Measurements from ENCODE around the gene EPHA8.

Gene EPHA8

DNA sequence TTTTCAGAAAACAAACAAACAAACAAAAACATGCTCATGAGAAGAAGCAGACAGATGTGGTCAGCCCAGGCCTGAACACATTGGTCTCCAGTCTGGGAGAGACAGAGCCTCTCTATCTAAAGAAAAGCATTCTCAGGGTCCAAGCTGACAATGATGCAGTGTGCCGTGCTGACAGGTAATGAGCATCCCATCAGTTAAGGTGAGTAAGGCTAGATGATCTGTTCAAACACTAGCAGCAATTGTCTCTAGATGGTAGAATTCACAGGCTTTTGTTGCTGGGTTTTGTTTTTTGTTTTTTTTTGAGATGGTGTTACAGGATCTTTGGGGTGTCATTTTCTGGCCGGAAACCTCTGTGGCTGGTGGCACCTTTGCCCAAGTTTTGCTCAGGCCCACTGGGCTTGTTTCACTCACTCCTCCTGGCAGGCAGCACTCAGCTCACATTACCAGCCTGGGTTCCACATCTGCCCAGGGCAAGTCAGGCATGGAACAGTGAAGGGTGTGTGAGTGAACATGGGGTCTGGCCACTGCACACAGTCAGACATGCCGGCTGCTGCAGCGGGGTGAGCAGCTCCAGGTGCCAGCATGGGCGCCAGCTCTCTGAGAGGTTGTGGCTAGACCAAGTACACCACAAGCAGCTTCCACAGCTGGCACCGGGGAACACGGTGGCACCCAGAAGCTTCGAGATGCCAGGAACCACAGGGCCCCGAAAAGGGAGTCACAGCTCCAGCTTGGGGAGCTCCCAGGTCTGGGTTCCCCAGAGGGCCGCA, 70.6 kb downstream of the EPHA8 start:
- CTCF ChIA-PET = interaction anchor here (1.1 kb wide), 1 partner anchor 217 kb away, joined by 4 read pairs; no protein-coding TSS in a partner anchor

DNA sequence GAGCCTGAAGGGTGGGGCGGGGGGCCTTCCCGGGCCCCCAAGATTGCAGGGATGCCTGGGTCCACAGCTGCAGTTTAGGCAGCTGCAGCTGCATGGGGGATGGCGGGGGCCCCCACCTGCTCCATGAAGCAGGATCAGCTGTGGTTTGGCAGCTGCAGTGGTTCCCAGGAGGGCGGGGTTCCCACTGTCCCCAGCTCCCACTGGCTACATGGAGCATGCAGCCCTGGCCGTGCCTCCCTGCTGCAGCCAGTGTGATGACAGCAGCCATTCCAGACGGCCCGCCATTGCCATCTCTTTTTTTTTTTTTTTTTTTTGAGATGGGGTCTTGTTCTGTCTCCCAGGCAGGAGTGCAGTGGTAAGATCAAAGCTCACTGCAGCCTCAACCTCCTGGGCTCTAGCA, 72.1 kb downstream of the EPHA8 start:
- DNase-seq (ENCODE audit: extremely low spot score) = no peak
- TF ChIP-seq HDGF (IDR thresholded peaks at IDR 0.05; ENCODE audit: borderline replicate concordance) (no peak), BHLHE40 (IDR thresholded peaks at IDR 0.05; ENCODE audit: borderline replicate concordance) (no peak), TARDBP (IDR thresholded peaks at IDR 0.05) (no peak), SP1 (IDR thresholded peaks at IDR 0.05) (no peak), FOXM1 (IDR thresholded peaks at IDR 0.05; ENCODE audit: borderline replicate concordance) (no peak), FOXA1 (IDR thresholded peaks at IDR 0.05) (no peak), CTBP1 (IDR thresholded peaks at IDR 0.05; ENCODE audit: borderline replicate concordance) (no peak)
- ChIA-PET POLR2A (no interaction called here), CTCF (interaction anchor here (0.6 kb wide), 1 partner anchor 1340 kb away, joined by 4 read pairs; no protein-coding TSS in a partner anchor)

More for the DNA sequence above, 70.6 kb downstream of the EPHA8 start:
- POLR2A ChIA-PET = no interaction called here
- no peak for TF ChIP-seq TARDBP (IDR thresholded peaks at IDR 0.05)
- no peak for TF ChIP-seq SP1 (IDR thresholded peaks at IDR 0.05)
- no peak for TF ChIP-seq FOXA1 (IDR thresholded peaks at IDR 0.05)
- TF ChIP-seq ZNF384 (IDR thresholded peaks at IDR 0.05) = no peak
- TF ChIP-seq LEF1 (IDR thresholded peaks at IDR 0.05; ENCODE audit: borderline replicate concordance) = no peak
- TF ChIP-seq L3MBTL2 (conservative IDR thresholded peaks at IDR 0.05) = no peak
- TF ChIP-seq HDGF (IDR thresholded peaks at IDR 0.05; ENCODE audit: borderline replicate concordance) = no peak
- no peak for TF ChIP-seq ARNT (IDR thresholded peaks at IDR 0.05)
- TF ChIP-seq NFRKB (IDR thresholded peaks at IDR 0.05) = no peak
- no peak for DNase-seq (ENCODE audit: extremely low spot score)

DNA sequence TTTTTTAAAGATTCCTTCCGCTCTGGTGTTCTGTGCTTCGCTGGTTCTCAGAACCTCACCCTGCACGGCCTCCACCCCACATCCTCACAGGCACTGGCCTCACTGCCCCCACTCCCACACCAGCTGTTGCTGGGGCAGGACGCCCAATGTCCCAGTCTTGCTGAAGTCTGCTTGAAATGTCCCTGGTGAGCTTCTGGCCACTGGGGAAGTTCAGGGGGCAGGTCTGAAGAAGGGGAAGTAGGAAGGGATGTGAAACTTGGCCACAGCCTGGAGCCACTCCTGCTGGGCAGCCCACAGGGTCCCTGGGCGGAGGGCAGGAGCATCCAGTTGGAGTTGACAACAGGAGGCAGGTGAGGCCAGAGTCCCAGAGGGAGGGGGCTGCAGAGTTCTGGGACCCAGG, 73.1 kb downstream of the EPHA8 start, which contains the start of gene C1QA:
Gene C1QA (plus strand): TSS at position 276 of the 400 bp plus-strand sequence. CDS start 989 bp downstream, outside the sequence.
- ChIA-PET CTCF (interaction anchor here (1.7 kb wide), 1 partner anchor 220 kb away, joined by 4 read pairs; no protein-coding TSS in a partner anchor), POLR2A (no interaction called here)
- TF ChIP-seq ARNT (IDR thresholded peaks at IDR 0.05) (no peak), SP1 (IDR thresholded peaks at IDR 0.05) (no peak), FOXM1 (IDR thresholded peaks at IDR 0.05; ENCODE audit: borderline replicate concordance) (no peak), FOXK2 (IDR thresholded peaks at IDR 0.05) (no peak), HDGF (IDR thresholded peaks at IDR 0.05; ENCODE audit: borderline replicate concordance) (no peak), ZNF384 (IDR thresholded peaks at IDR 0.05) (no peak), CTBP1 (IDR thresholded peaks at IDR 0.05; ENCODE audit: borderline replicate concordance) (no peak), LEF1 (IDR thresholded peaks at IDR 0.05; ENCODE audit: borderline replicate concordance) (no peak), SUZ12 (IDR thresholded peaks at IDR 0.05) (no peak), L3MBTL2 (conservative IDR thresholded peaks at IDR 0.05) (no peak), NFRKB (IDR thresholded peaks at IDR 0.05) (no peak), FOXA1 (IDR thresholded peaks at IDR 0.05) (no peak), ELF4 (IDR thresholded peaks at IDR 0.05) (no peak), BHLHE40 (IDR thresholded peaks at IDR 0.05; ENCODE audit: borderline replicate concordance) (no peak)
- TF ChIP-seq, protein P1, sequence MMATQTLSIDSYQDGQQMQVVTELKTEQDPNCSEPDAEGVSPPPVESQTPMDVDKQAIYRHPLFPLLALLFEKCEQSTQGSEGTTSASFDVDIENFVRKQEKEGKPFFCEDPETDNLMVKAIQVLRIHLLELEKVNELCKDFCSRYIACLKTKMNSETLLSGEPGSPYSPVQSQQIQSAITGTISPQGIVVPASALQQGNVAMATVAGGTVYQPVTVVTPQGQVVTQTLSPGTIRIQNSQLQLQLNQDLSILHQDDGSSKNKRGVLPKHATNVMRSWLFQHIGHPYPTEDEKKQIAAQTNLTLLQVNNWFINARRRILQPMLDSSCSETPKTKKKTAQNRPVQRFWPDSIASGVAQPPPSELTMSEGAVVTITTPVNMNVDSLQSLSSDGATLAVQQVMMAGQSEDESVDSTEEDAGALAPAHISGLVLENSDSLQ (IDR thresholded peaks at IDR 0.05) = no peak
- DNase-seq (ENCODE audit: extremely low spot score) = no peak

DNA sequence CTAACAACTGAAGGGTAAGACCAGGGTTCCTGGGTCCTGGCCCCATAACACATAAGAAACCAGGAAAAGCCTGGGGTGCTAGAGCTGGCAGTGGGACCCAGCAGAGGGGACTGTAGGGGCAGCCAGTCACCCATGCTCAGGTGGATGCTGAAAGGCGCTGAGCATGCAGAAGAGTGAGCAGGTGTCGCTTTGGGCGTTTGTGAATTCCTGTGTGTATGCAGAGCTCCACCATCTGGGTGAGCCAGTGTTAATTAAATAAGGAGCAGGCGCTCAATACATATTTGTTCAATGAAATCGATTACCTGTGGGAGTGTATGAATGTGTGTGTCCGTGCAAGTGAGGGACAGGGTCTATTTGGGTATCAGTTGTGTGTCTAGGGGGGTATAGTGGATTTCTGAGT, 73.6 kb downstream of the EPHA8 start:
- DNase-seq (ENCODE audit: extremely low spot score) = no peak
- ChIA-PET POLR2A (no interaction called here), CTCF (interaction anchor here (1.7 kb wide), 1 partner anchor 221 kb away, joined by 4 read pairs; no protein-coding TSS in a partner anchor)
- TF ChIP-seq CTBP1 (IDR thresholded peaks at IDR 0.05; ENCODE audit: borderline replicate concordance) = no peak
- no peak for TF ChIP-seq FOXK2 (IDR thresholded peaks at IDR 0.05)
- TF ChIP-seq SUZ12 (IDR thresholded peaks at IDR 0.05) = no peak
- no peak for TF ChIP-seq BHLHE40 (IDR thresholded peaks at IDR 0.05; ENCODE audit: borderline replicate concordance)
- TF ChIP-seq LEF1 (IDR thresholded peaks at IDR 0.05; ENCODE audit: borderline replicate concordance) = no peak
- TF ChIP-seq ELF4 (IDR thresholded peaks at IDR 0.05) = no peak
- no peak for TF ChIP-seq L3MBTL2 (conservative IDR thresholded peaks at IDR 0.05)
- no peak for TF ChIP-seq FOXA1 (IDR thresholded peaks at IDR 0.05)
- no peak for TF ChIP-seq ZNF384 (IDR thresholded peaks at IDR 0.05)
- no peak for TF ChIP-seq ARNT (IDR thresholded peaks at IDR 0.05)
- TF ChIP-seq, protein P1 (IDR thresholded peaks at IDR 0.05) = no peak
- no peak for TF ChIP-seq NFRKB (IDR thresholded peaks at IDR 0.05)
- TF ChIP-seq TARDBP (IDR thresholded peaks at IDR 0.05) = no peak
- no peak for TF ChIP-seq FOXM1 (IDR thresholded peaks at IDR 0.05; ENCODE audit: borderline replicate concordance)
- TF ChIP-seq SP1 (IDR thresholded peaks at IDR 0.05) = no peak

DNA sequence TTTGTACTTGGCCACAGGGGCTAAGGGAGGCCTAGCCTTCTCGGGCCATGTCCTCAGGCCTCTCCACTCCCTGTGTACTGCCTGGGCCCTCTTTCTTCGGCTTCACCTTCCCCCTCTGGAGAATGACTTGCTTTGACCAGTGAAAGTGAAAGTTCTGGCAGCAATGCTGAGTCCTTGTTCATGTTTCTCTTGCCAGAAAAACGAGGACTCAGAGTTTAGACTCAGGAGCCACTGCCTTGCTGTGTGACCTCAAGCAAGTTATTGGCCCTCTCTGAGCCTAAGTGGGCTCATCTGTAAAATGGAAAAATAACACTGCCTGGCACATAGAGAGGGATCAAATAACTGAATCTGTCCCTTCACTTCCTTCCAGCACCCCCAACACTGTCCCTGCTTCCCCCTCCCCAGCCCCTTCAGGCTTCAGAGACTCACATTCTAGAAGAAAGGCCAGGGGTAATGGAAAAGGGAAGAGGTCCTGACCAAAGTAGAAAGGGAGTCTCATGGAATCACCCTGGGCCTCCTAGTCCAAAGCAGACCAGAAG, 74.7 kb downstream of the EPHA8 start:
- POLR2A ChIA-PET = no interaction called here
- no peak for DNase-seq (ENCODE audit: extremely low spot score)
- TF ChIP-seq NFRKB (IDR thresholded peaks at IDR 0.05) (no peak), FOXA1 (IDR thresholded peaks at IDR 0.05) (no peak), L3MBTL2 (conservative IDR thresholded peaks at IDR 0.05) (no peak), TARDBP (IDR thresholded peaks at IDR 0.05) (no peak), FOXK2 (IDR thresholded peaks at IDR 0.05) (no peak), HDGF (IDR thresholded peaks at IDR 0.05; ENCODE audit: borderline replicate concordance) (no peak), SP1 (IDR thresholded peaks at IDR 0.05) (no peak)
- CTCF ChIA-PET = no interaction called here

DNA sequence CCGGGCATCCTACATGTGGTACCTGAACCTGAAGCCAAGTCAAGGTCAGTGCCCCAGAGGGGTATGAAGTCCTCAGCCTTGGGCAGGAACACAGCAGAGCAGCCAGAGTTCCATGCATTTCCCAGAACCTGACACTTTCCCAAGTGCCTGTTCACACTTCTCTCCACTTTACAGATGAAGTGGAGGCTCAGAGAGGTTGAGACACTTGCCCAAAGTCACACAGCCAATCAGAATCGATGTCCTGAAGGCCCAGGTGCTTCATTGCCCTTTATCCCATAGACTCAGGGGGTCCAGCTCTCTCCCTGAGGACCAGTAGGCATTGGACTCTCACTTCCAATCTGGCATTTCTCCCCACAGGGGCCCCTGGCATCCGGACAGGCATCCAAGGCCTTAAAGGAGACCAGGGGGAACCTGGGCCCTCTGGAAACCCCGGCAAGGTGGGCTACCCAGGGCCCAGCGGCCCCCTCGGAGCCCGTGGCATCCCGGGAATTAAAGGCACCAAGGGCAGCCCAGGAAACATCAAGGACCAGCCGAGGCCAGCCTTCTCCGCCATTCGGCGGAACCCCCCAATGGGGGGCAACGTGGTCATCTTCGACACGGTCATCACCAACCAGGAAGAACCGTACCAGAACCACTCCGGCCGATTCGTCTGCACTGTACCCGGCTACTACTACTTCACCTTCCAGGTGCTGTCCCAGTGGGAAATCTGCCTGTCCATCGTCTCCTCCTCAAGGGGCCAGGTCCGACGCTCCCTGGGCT, 75.4 kb downstream of the EPHA8 start:
- DNase-seq (ENCODE audit: extremely low spot score) = no peak
- POLR2A ChIA-PET = no interaction called here
- no peak for TF ChIP-seq NFRKB (IDR thresholded peaks at IDR 0.05)
- no peak for TF ChIP-seq ZNF384 (IDR thresholded peaks at IDR 0.05)
- no peak for TF ChIP-seq FOXK2 (IDR thresholded peaks at IDR 0.05)
- no peak for TF ChIP-seq TARDBP (IDR thresholded peaks at IDR 0.05)
- no peak for TF ChIP-seq FOXA1 (IDR thresholded peaks at IDR 0.05)
- TF ChIP-seq HDGF (IDR thresholded peaks at IDR 0.05; ENCODE audit: borderline replicate concordance) = no peak
- no peak for TF ChIP-seq CTBP1 (IDR thresholded peaks at IDR 0.05; ENCODE audit: borderline replicate concordance)
- no peak for TF ChIP-seq FOXM1 (IDR thresholded peaks at IDR 0.05; ENCODE audit: borderline replicate concordance)
- CTCF ChIA-PET = interaction anchor here (1.0 to 1.1 kb wide), 2 partner anchors 111 to 222 kb away, joined by 3 to 4 read pairs; no protein-coding TSS in a partner anchor
